HepG2 (cell line): ENCODE data around the gene PLXNC1. TPM values are rescaled to one million over a fixed set of nuclear protein-coding genes. Genes with fewer than 3 reads are reported as not detected.

Experiments used
- HIVEP1 ChIP-seq: sonication (generic); formaldehyde crosslinking; IDR thresholded peaks from 2 replicates; pipeline ENCODE4 v1.4.0; 2020; ENCODE audit warnings: mild to moderate bottlenecking, missing genetic modification reagents
- HMGXB3 ChIP-seq: sonication (generic); formaldehyde crosslinking; IDR thresholded peaks from 2 replicates; pipeline ENCODE4 v1.4.0; 2020; ENCODE audit warnings: missing genetic modification reagents, borderline replicate concordance
- HNF4G ChIP-seq, 2 experiments: sonication (generic) in 1 of 2; formaldehyde crosslinking in 1 of 2; IDR thresholded peaks; 2 replicates each; pipeline versions ENCODE4 v1.4.0 to v1.6.1; 2011 to 2020; ENCODE audit warnings: borderline replicate concordance in 2 of 2, low read depth in 2 of 2, mild to moderate bottlenecking in 2 of 2, low read length in 1 of 2, missing genetic modification reagents in 1 of 2, moderate library complexity in 1 of 2
- NONO ChIP-seq, 2 experiments: fragments of 450-650 bp in 1 of 2; sonication (generic) in 1 of 2; formaldehyde crosslinking in 1 of 2; IDR thresholded peaks in 1 of 2; conservative IDR thresholded peaks in 1 of 2; 2 replicates each; pipeline versions ENCODE4 v1.6.1 to v1.8.0; 2017 to 2022; ENCODE audit warnings: mild to moderate bottlenecking in 1 of 2, missing genetic modification reagents in 1 of 2, moderate library complexity in 1 of 2
- RXRA ChIP-seq: sonication (generic); formaldehyde crosslinking; IDR thresholded peaks from 2 replicates; pipeline ENCODE4 v1.5.1; 2020; ENCODE audit warnings: missing genetic modification reagents
- RXRB ChIP-seq: IDR thresholded peaks from 2 replicates; pipeline ENCODE4 v1.6.1; 2016; ENCODE audit warnings: borderline replicate concordance, missing genetic modification reagents, missing compliant biosample characterization
- SAFB2 ChIP-seq: sonication (generic); formaldehyde crosslinking; IDR thresholded peaks from 2 replicates; pipeline ENCODE4 v1.5.1; 2020; ENCODE audit warnings: missing genetic modification reagents, low read depth, mild to moderate bottlenecking, borderline replicate concordance
- SMAD1 ChIP-seq: sonication (generic); formaldehyde crosslinking; IDR thresholded peaks from 2 replicates; pipeline ENCODE4 v1.4.0; 2020; ENCODE audit warnings: missing genetic modification reagents, low read depth, mild to moderate bottlenecking, borderline replicate concordance
- ZFP36L2 ChIP-seq: sonication (generic); formaldehyde crosslinking; IDR thresholded peaks from 2 replicates; pipeline ENCODE4 v1.4.0; 2020; ENCODE audit warnings: missing genetic modification reagents
- ZNF274 ChIP-seq: sonication (generic); formaldehyde crosslinking; IDR thresholded peaks from 2 replicates; pipeline ENCODE4 v1.5.1; 2020; ENCODE audit warnings: mild to moderate bottlenecking, missing genetic modification reagents
- ZNF704 ChIP-seq: sonication (generic); formaldehyde crosslinking; IDR thresholded peaks from 2 replicates; pipeline ENCODE4 v1.8.1; 2023; ENCODE audit warnings: mild to moderate bottlenecking, inconsistent platforms, moderate library complexity, missing genetic modification reagents, borderline replicate concordance
- ZSCAN30 ChIP-seq: sonication (generic); formaldehyde crosslinking; IDR thresholded peaks from 2 replicates; pipeline ENCODE4 v1.5.0; 2020; ENCODE audit warnings: mild to moderate bottlenecking, missing genetic modification reagents
- polyA plus RNA-seq, 8 experiments: library from polyadenylated mRNA; depleted of rRNA in 3 of 8; stranded (reverse) in 7 of 8; unstranded in 1 of 8; fragments of >200 nt; fragmentation: Illumina TruSeq in 4 of 8; extraction: Trizol in 4 of 8; gene quantifications; 2 replicates each; pipeline versions ENCODE4 v1.2.1 to v1.2.3, GENCODE V29; 2011 to 2016; ENCODE audit warnings: low read depth in 4 of 8, missing spikeins in 1 of 8, mixed read lengths in 1 of 8; ENCODE audit not compliant: insufficient read depth in 1 of 8
- total RNA-seq, 5 experiments: library from RNA; depleted of rRNA; stranded (reverse); fragments of >200 nt; fragmentation: Illumina TruSeq; extraction: Trizol; gene quantifications; 2 replicates each; pipeline ENCODE4 v1.2.3, GENCODE V29; 2016; ENCODE audit warnings: low read depth in 1 of 5
- TF ChIP-seq, protein P1 (sequence below): sonication (generic); formaldehyde crosslinking; IDR thresholded peaks from 2 replicates; pipeline ENCODE4 v1.5.0; 2020; ENCODE audit warnings: mild to moderate bottlenecking, low read depth, missing genetic modification reagents, borderline replicate concordance
- TF ChIP-seq, protein P2 (sequence below): IDR thresholded peaks from 2 replicates; pipeline ENCODE4 v1.6.1; 2016; ENCODE audit warnings: control low read depth
- TF ChIP-seq, protein P3 (sequence below): sonication (generic); formaldehyde crosslinking; IDR thresholded peaks from 2 replicates; pipeline ENCODE4 v1.5.0; 2020; ENCODE audit warnings: mild to moderate bottlenecking, missing genetic modification reagents
- TF ChIP-seq, protein P4 (sequence below): IDR thresholded peaks from 2 replicates; pipeline ENCODE4 v1.6.1; 2018; ENCODE audit warnings: missing genetic modification reagents

Gene PLXNC1
- total and polyA plus RNA-seq, 2 of the 13 experiments (the other 11 are each of a cell fraction or from before 2014, with no cell fraction given), result 6.6 to 11.2 TPM

GRCh38 chr12:94172973-94173372, 24.6 kb downstream of the PLXNC1 start (continued):
- TF ChIP-seq HNF4G (IDR thresholded peaks at IDR 0.05; ENCODE audit: borderline replicate concordance, low read depth, low read length) (no peak), HNF4G (CRISPR knock-in tag; IDR thresholded peaks at IDR 0.05; ENCODE audit: borderline replicate concordance, low read depth) (no peak), RXRA (CRISPR knock-in tag) (no peak; the same call in 1 of the 2 replicates), NONO (IDR thresholded peaks at IDR 0.05) (no peak), NONO (CRISPR knock-in tag; conservative IDR thresholded peaks at IDR 0.05) (no peak), ZFP36L2 (no peak), HIVEP1 (CRISPR knock-in tag) (no peak), ZNF274 (CRISPR knock-in tag) (no peak), RXRB (peak; percentile 63), SAFB2 (CRISPR knock-in tag) (no peak), SMAD1 (no peak), ZNF704 (CRISPR knock-in tag) (no peak), HMGXB3 (0 out of 2 replicates have a peak, but pooled peaks have one; percentile 35), ZSCAN30 (CRISPR knock-in tag) (no peak)
- TF ChIP-seq, protein P1, sequence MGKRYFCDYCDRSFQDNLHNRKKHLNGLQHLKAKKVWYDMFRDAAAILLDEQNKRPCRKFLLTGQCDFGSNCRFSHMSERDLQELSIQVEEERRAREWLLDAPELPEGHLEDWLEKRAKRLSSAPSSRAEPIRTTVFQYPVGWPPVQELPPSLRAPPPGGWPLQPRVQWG (CRISPR knock-in tag), result no peak
- TF ChIP-seq, protein P2, sequence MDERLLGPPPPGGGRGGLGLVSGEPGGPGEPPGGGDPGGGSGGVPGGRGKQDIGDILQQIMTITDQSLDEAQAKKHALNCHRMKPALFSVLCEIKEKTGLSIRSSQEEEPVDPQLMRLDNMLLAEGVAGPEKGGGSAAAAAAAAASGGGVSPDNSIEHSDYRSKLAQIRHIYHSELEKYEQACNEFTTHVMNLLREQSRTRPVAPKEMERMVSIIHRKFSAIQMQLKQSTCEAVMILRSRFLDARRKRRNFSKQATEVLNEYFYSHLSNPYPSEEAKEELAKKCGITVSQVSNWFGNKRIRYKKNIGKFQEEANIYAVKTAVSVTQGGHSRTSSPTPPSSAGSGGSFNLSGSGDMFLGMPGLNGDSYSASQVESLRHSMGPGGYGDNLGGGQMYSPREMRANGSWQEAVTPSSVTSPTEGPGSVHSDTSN (CRISPR knock-in tag), result no peak
- TF ChIP-seq, protein P3, sequence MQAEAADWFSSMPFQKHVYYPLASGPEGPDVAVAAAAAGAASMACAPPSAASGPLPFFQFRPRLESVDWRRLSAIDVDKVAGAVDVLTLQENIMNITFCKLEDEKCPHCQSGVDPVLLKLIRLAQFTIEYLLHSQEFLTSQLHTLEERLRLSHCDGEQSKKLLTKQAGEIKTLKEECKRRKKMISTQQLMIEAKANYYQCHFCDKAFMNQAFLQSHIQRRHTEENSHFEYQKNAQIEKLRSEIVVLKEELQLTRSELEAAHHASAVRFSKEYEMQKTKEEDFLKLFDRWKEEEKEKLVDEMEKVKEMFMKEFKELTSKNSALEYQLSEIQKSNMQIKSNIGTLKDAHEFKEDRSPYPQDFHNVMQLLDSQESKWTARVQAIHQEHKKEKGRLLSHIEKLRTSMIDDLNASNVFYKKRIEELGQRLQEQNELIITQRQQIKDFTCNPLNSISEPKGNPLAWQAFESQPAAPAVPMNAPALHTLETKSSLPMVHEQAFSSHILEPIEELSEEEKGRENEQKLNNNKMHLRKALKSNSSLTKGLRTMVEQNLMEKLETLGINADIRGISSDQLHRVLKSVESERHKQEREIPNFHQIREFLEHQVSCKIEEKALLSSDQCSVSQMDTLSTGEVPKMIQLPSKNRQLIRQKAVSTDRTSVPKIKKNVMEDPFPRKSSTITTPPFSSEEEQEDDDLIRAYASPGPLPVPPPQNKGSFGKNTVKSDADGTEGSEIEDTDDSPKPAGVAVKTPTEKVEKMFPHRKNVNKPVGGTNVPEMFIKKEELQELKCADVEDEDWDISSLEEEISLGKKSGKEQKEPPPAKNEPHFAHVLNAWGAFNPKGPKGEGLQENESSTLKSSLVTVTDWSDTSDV (CRISPR knock-in tag), result no peak
- TF ChIP-seq, protein P4, sequence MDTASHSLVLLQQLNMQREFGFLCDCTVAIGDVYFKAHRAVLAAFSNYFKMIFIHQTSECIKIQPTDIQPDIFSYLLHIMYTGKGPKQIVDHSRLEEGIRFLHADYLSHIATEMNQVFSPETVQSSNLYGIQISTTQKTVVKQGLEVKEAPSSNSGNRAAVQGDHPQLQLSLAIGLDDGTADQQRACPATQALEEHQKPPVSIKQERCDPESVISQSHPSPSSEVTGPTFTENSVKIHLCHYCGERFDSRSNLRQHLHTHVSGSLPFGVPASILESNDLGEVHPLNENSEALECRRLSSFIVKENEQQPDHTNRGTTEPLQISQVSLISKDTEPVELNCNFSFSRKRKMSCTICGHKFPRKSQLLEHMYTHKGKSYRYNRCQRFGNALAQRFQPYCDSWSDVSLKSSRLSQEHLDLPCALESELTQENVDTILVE (CRISPR knock-in tag), result peak; percentile 55; the same call in 1 of the 2 replicates
